Measurements from ENCODE around the gene ATP9A. TPM values are rescaled to one million over a fixed set of nuclear protein-coding genes. Genes with fewer than 3 reads are reported as not detected.

The ATP9A gene
- total RNA-seq, 2 experiments from 2014 or later: 1.4 to 1.6 TPM

DNA sequence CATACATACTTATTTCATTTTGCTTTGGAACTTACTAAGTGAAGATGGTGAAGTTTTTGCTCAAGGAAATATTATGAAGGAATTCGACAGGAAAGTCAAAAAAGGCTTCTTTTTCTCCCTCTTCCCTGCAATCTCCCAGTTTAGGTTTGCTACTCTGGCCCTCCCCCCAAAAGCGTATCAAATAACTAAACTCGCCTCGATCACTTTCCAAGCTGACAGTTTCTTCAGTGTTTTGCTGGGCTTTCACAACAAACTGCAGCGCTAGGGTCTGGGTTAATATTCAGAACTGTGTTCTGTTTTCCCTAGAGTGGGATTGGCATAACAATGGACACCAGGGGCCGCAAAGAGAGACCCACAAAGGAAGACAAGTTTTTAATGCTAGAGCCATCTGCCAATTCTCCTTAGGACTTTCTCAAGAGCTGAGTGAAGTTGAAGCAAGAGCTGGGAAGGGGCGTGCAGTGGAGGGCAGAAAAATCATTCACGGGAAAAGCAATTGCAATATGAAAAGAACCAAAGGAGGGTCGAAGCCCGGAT, 57.8 kb downstream of the ATP9A start:
- CTCF ChIA-PET: interaction anchor here (1.7 kb wide), 1 partner anchor 10 kb away, joined by 9 read pairs; no protein-coding TSS in a partner anchor
- POLR2A ChIA-PET: no interaction called here
- no peak overlapping the region for H3K27ac Mint-ChIP-seq
- no peaks in the 10 kb centered on the region for H3K36me3 Mint-ChIP-seq
- intact Hi-C loops (cut with micrococcal nuclease): no loop called here
- peaks cover 7% of the 10 kb centered on the region for H3K4me1 Mint-ChIP-seq (ENCODE audit: low read depth)
- H3K9me3 Mint-ChIP-seq: no peaks in the 10 kb centered on the region
- H3K27me3 Mint-ChIP-seq: peaks cover 23% of the 10 kb centered on the region
- no peak for DNase-seq
- H3K4me3 Mint-ChIP-seq: no peak overlapping the region

GRCh38 chr20:51705400-51705799, 62.8 kb downstream of the ATP9A start:
- peaks cover 6% of the 10 kb centered on the region for H3K27me3 Mint-ChIP-seq
- no peak overlapping the region for H3K27ac Mint-ChIP-seq
- no peaks in the 10 kb centered on the region for H3K9me3 Mint-ChIP-seq
- H3K4me3 Mint-ChIP-seq: no peak overlapping the region
- ChIA-PET POLR2A (no interaction called here), CTCF (no interaction called here)
- H3K36me3 Mint-ChIP-seq: no peaks in the 10 kb centered on the region
- intact Hi-C loops (cut with micrococcal nuclease): no loop called here
- H3K4me1 Mint-ChIP-seq (ENCODE audit: low read depth): no peaks in the 10 kb centered on the region
- DNase-seq: no peak

- Mint-ChIP-seq H3K27me3 (peaks cover 8% of the 10 kb centered on the region), H3K27ac (no peak overlapping the region), H3K36me3 (no peaks in the 10 kb centered on the region), H3K4me1 (ENCODE audit: low read depth) (no peaks in the 10 kb centered on the region), H3K4me3 (no peak overlapping the region), H3K9me3 (no peaks in the 10 kb centered on the region)
- DNase-seq: no peak
- CTCF ChIA-PET: interaction anchor here (0.9 kb wide), 1 partner anchor 28 kb away, joined by 3 read pairs; no protein-coding TSS in a partner anchor
- intact Hi-C loops (cut with micrococcal nuclease): loop anchor here (5.0 kb wide), 1 partner anchor 379 kb away; no protein-coding TSS in a partner anchor
- POLR2A ChIA-PET: no interaction called here
Measured at GRCh38 chr20:51703400-51704287, 64.5 kb downstream of the ATP9A start.

- Mint-ChIP-seq H3K4me3 (no peak overlapping the region), H3K4me1 (ENCODE audit: low read depth) (no peaks in the 10 kb centered on the region), H3K36me3 (no peaks in the 10 kb centered on the region), H3K9me3 (no peaks in the 10 kb centered on the region), H3K27me3 (peaks cover 9% of the 10 kb centered on the region), H3K27ac (no peak overlapping the region)
- intact Hi-C loops (cut with micrococcal nuclease): loop anchor here (5.0 kb wide), 1 partner anchor 380 kb away; no protein-coding TSS in a partner anchor
- DNase-seq: no peak
- ChIA-PET POLR2A (no interaction called here), CTCF (interaction anchor here (0.9 kb wide), 1 partner anchor 29 kb away, joined by 3 read pairs; no protein-coding TSS in a partner anchor)
Measured at GRCh38 chr20:51702556-51702955, 65.6 kb downstream of the ATP9A start.

DNA sequence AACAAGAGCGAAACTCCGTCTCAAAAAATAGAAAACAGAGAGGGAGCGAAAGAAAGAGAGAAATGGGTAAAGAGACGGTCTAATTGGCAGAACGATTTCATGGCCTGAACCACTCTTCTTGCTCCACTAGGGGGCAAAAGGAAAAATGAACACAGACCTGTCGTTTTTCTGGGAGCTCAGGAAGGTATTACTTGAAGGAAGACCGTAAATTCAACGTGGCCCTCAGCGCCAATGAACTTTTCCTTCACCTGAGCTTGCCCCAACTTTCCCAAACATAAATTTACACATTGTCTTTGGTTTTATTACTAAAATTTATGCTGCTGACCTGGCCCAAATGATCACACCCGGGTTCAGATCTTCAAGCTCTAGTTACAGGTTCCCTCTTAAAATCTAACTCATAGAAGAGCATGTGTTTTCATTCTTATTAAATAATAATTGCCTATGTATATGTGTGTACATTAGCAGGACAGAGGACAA, 67.3 kb downstream of the ATP9A start:
- Mint-ChIP-seq H3K27ac (no peak overlapping the region), H3K27me3 (peaks cover 11% of the 10 kb centered on the region), H3K4me3 (no peak overlapping the region), H3K9me3 (no peaks in the 10 kb centered on the region), H3K36me3 (no peaks in the 10 kb centered on the region), H3K4me1 (ENCODE audit: low read depth) (peaks cover 6% of the 10 kb centered on the region)
- CTCF ChIA-PET: interaction anchor here (0.6 to 2.1 kb wide), 25 partner anchors 8 to 497 kb away, joined by 3 to 12 read pairs (median 4); no protein-coding TSS in a partner anchor
- DNase-seq: no peak
- intact Hi-C loops (cut with micrococcal nuclease): loop anchor here (5.0 kb wide), 1 partner anchor 381 kb away; no protein-coding TSS in a partner anchor
- POLR2A ChIA-PET: no interaction called here

- intact Hi-C loops (cut with micrococcal nuclease): no loop called here
- no peak overlapping the region for H3K4me3 Mint-ChIP-seq
- no peaks in the 10 kb centered on the region for H3K9me3 Mint-ChIP-seq
Measured at GRCh38 chr20:51698252-51698651, 69.9 kb downstream of the ATP9A start.

GRCh38 chr20:51697096-51697826, 70.9 kb downstream of the ATP9A start:
- Mint-ChIP-seq H3K27me3 (peaks cover 22% of the 10 kb centered on the region), H3K4me1 (ENCODE audit: low read depth) (peaks cover 12% of the 10 kb centered on the region), H3K9me3 (no peaks in the 10 kb centered on the region), H3K4me3 (no peak overlapping the region), H3K27ac (no peak overlapping the region), H3K36me3 (no peaks in the 10 kb centered on the region)
- intact Hi-C loops (cut with micrococcal nuclease): no loop called here
- POLR2A ChIA-PET: no interaction called here
- CTCF ChIA-PET: interaction anchor here (1.1 kb wide), 1 partner anchor 391 kb away, joined by 3 read pairs; no protein-coding TSS in a partner anchor
- no peak for DNase-seq

More at GRCh38 chr20:51698252-51698651, 69.9 kb downstream of the ATP9A start:
- POLR2A ChIA-PET: no interaction called here
- no peak for DNase-seq
- Mint-ChIP-seq H3K36me3 (no peaks in the 10 kb centered on the region), H3K27ac (no peak overlapping the region), H3K27me3 (peaks cover 17% of the 10 kb centered on the region), H3K4me1 (ENCODE audit: low read depth) (peaks cover 12% of the 10 kb centered on the region)
- CTCF ChIA-PET: no interaction called here

GRCh38 chr20:51696304-51697071, 71.7 kb downstream of the ATP9A start:
- no peak overlapping the region for H3K4me3 Mint-ChIP-seq
- no peaks in the 10 kb centered on the region for H3K9me3 Mint-ChIP-seq
- no peak for DNase-seq
- H3K4me1 Mint-ChIP-seq (ENCODE audit: low read depth): peaks cover 12% of the 10 kb centered on the region
- CTCF ChIA-PET: interaction anchor here (1.1 kb wide), 1 partner anchor 390 kb away, joined by 3 read pairs; no protein-coding TSS in a partner anchor
- POLR2A ChIA-PET: no interaction called here
- H3K27me3 Mint-ChIP-seq: peaks cover 22% of the 10 kb centered on the region
- intact Hi-C loops (cut with micrococcal nuclease): no loop called here
- H3K36me3 Mint-ChIP-seq: no peaks in the 10 kb centered on the region
- H3K27ac Mint-ChIP-seq: no peak overlapping the region

DNA sequence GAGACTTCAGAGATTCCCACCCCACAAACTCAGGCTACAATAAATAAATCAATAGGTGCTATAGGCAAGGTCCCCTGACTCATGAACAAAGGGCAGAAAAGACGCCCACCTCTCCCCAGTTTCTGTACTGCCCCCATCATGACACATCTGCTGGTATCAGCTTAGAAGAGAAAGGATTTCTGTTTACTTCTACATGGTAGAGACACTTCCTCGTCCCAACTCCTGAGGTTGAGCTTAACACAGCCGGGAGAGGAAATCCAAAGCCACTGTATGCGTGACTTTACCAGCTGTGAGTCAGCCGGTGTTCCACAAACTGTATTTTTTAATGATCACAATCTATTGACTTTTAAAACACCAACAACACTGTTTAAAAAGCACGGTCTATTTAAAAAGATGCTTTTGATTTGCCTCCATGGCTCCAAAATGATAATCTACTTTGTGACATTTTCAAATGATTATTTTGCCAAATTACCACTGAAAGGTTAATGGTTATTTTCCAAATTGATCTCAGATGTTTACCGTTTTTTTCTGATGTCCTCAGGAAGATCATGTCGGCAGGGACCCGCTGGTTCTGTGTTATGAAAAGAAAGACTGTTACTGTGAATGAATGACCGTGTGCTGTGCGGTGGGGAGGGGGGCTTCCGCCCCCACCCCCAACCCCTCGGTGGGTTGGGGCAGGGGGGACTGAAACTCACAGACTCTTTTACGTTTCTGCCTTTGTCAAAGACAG, 72.5 kb downstream of the ATP9A start:
- Mint-ChIP-seq H3K9me3 (no peaks in the 10 kb centered on the region), H3K4me3 (no peak overlapping the region), H3K4me1 (ENCODE audit: low read depth) (peaks cover 12% of the 10 kb centered on the region), H3K36me3 (no peaks in the 10 kb centered on the region), H3K27me3 (peaks cover 22% of the 10 kb centered on the region), H3K27ac (no peak overlapping the region)
- ChIA-PET CTCF (no interaction called here), POLR2A (no interaction called here)
- intact Hi-C loops (cut with micrococcal nuclease): no loop called here
- DNase-seq: peak; percentile 29

- H3K4me1 Mint-ChIP-seq (ENCODE audit: low read depth): peaks cover 12% of the 10 kb centered on the region
- no peaks in the 10 kb centered on the region for H3K36me3 Mint-ChIP-seq
- H3K9me3 Mint-ChIP-seq: no peaks in the 10 kb centered on the region
- DNase-seq: no peak
- H3K27ac Mint-ChIP-seq: no peak overlapping the region
- peaks cover 21% of the 10 kb centered on the region for H3K27me3 Mint-ChIP-seq
- CTCF ChIA-PET: interaction anchor here (0.9 kb wide), 1 partner anchor 8 kb away, joined by 3 read pairs; no protein-coding TSS in a partner anchor
- no peak overlapping the region for H3K4me3 Mint-ChIP-seq
- intact Hi-C loops (cut with micrococcal nuclease): no loop called here
- POLR2A ChIA-PET: no interaction called here
Measured at GRCh38 chr20:51692806-51693400, 75.3 kb downstream of the ATP9A start.

- no peak overlapping the region for H3K4me3 Mint-ChIP-seq
- no peak for DNase-seq
- CTCF ChIA-PET: no interaction called here
- no peaks in the 10 kb centered on the region for H3K9me3 Mint-ChIP-seq
- POLR2A ChIA-PET: no interaction called here
- no peaks in the 10 kb centered on the region for H3K36me3 Mint-ChIP-seq
- H3K27me3 Mint-ChIP-seq: peaks cover 15% of the 10 kb centered on the region
- intact Hi-C loops (cut with micrococcal nuclease): no loop called here
- H3K4me1 Mint-ChIP-seq (ENCODE audit: low read depth): peaks cover 12% of the 10 kb centered on the region
- no peak overlapping the region for H3K27ac Mint-ChIP-seq
Measured at GRCh38 chr20:51691703-51692102, 76.5 kb downstream of the ATP9A start.
